H1 (cell line): ENCODE measurements around the gene FASN. TPM values are rescaled to one million over a fixed set of nuclear protein-coding genes. Genes with fewer than 3 reads are reported as not detected.

Experiments used
- CTCF ChIA-PET: fragments of 300-600 bp; sonication (Branson Sonifier 250); formaldehyde crosslinking; loops from one replicate; lab custom pipeline; 2021; ENCODE audit not compliant: partially characterized antibody; lab: Charles Lee
- POLR2A ChIA-PET: fragments of 300-600 bp; sonication (Branson Sonifier 250); formaldehyde crosslinking; loops from one replicate; lab custom pipeline; 2021; ENCODE audit warnings: inconsistent platforms; ENCODE audit not compliant: partially characterized antibody; lab: Charles Lee
- DNase-seq, 2 experiments: peaks; one replicate each; pipeline versions ENCODE4 v3.0.0 to v3.0.0-alpha.2; 2010 to 2022; ENCODE audit warnings: low spot score in 2 of 2, low read depth in 1 of 2, mixed read lengths in 1 of 2
- FAIRE-seq: peaks from 2 replicates; lab custom pipeline; 2011; peaks lifted over from hg19 to GRCh38; lab: Jason Lieb, UNC
- H2AFZ ChIP-seq: 2 replicates; pipeline ENCODE4 v1.8.1; 2012; ENCODE audit warnings: low read length, inconsistent platforms
- H2AK5ac ChIP-seq: 2 replicates; pipeline ENCODE4 v1.6.1; 2013; ENCODE audit warnings: low read depth, low read length
- H2BK120ac ChIP-seq: replicated peaks from 2 replicates; pipeline ENCODE3; 2013; ENCODE audit warnings: low read depth, low read length, inconsistent platforms
- H2BK12ac ChIP-seq: 2 replicates; pipeline ENCODE4 v1.6.1; 2013; ENCODE audit warnings: low read depth, low read length
- H2BK15ac ChIP-seq: 2 replicates; pipeline ENCODE4 v1.6.1; 2013; ENCODE audit warnings: low read length
- H2BK20ac ChIP-seq: 2 replicates; pipeline ENCODE4 v1.6.1; 2013; ENCODE audit warnings: low read length
- H2BK5ac ChIP-seq: 2 replicates; pipeline ENCODE4 v1.6.1; 2013; ENCODE audit warnings: low read depth, low read length
- H3K14ac ChIP-seq: 2 replicates; pipeline ENCODE4 v1.6.1; 2013; ENCODE audit warnings: inconsistent platforms; ENCODE audit not compliant: insufficient read length
- H3K18ac ChIP-seq: 2 replicates; pipeline ENCODE4 v1.6.1; 2013; ENCODE audit warnings: low read length; ENCODE audit errors: extremely low read depth
- H3K23ac ChIP-seq: 2 replicates; pipeline ENCODE4 v1.6.1; 2013; ENCODE audit warnings: inconsistent platforms; ENCODE audit not compliant: insufficient read length
- H3K23me2 ChIP-seq: 2 replicates; pipeline ENCODE4 v1.6.1; 2013; ENCODE audit warnings: low read depth, low read length
- H3K27ac ChIP-seq: 2 replicates; pipeline ENCODE4 v1.6.1; 2011; ENCODE audit warnings: low read depth, low read length, inconsistent platforms
- H3K27me3 ChIP-seq, 4 experiments: replicated peaks in 1 of 4; 1 replicate in 1 of 4; 2 replicates in 3 of 4; pipeline versions ENCODE4 v1.6.1 to v1.8.1; 2011 to 2013; ENCODE audit warnings: low read length in 3 of 4, mild to moderate bottlenecking in 3 of 4, inconsistent platforms in 2 of 4, mixed read lengths in 2 of 4, moderate library complexity in 1 of 4; ENCODE audit not compliant: control insufficient read depth in 3 of 4, insufficient read depth in 3 of 4; ENCODE audit errors: extremely low read depth in 1 of 4
- H3K36me3 ChIP-seq, 4 experiments: 2 replicates each; pipeline versions ENCODE4 v1.6.1 to v1.8.1; 2011 to 2013; ENCODE audit warnings: mild to moderate bottlenecking in 4 of 4, low read length in 3 of 4, moderate library complexity in 2 of 4, control low read depth in 1 of 4, inconsistent platforms in 1 of 4; ENCODE audit not compliant: insufficient read depth in 4 of 4, control insufficient read depth in 2 of 4
- H3K4ac ChIP-seq: replicated peaks from 2 replicates; pipeline ENCODE3; 2013; ENCODE audit warnings: low read length, low read depth, mixed read lengths, inconsistent platforms; ENCODE audit not compliant: insufficient read length
- H3K4me1 ChIP-seq, 4 experiments: replicated peaks in 1 of 4; 1 replicate in 1 of 4; 2 replicates in 3 of 4; pipeline versions ENCODE4 v1.6.1 to v1.8.1; 2011 to 2013; ENCODE audit warnings: low read length in 3 of 4, inconsistent platforms in 2 of 4, mixed read lengths in 1 of 4; ENCODE audit not compliant: insufficient read depth in 4 of 4, control insufficient read depth in 3 of 4
- H3K4me2 ChIP-seq, 2 experiments: 2 replicates each; pipeline versions ENCODE4 v1.6.1 to v1.8.1; 2011 to 2013; ENCODE audit warnings: low read depth in 2 of 2, low read length in 2 of 2, control low read depth in 1 of 2, inconsistent platforms in 1 of 2, mild to moderate bottlenecking in 1 of 2; ENCODE audit not compliant: insufficient read depth in 1 of 2
- H3K4me3 ChIP-seq, 4 experiments: fragments of 200-600, 300-600 bp in 1 of 4; sonication (generic), shearing (Covaris generic), sonication (Bioruptor Twin) in 1 of 4; 2 replicates each; pipeline versions ENCODE4 v1.5.1 to v1.8.1; 2011 to 2016; ENCODE audit warnings: low read length in 4 of 4, low read depth in 3 of 4, control low read depth in 2 of 4, inconsistent platforms in 2 of 4, mild to moderate bottlenecking in 2 of 4, mixed read lengths in 1 of 4, moderate library complexity in 1 of 4; ENCODE audit not compliant: insufficient read depth in 2 of 4; ENCODE audit errors: extremely low read depth in 1 of 4
- H3K56ac ChIP-seq: replicated peaks from 2 replicates; pipeline ENCODE3; 2013; ENCODE audit warnings: low read depth, mild to moderate bottlenecking, mixed read lengths, low read length, inconsistent platforms; ENCODE audit not compliant: insufficient read length
- H3K79me1 ChIP-seq: 2 replicates; pipeline ENCODE4 v1.6.1; 2013; ENCODE audit warnings: low read depth, low read length, control low read depth
- H3K79me2 ChIP-seq, 2 experiments: 2 replicates each; pipeline versions ENCODE4 v1.6.1 to v1.8.1; 2012 to 2013; ENCODE audit warnings: low read length in 2 of 2, mild to moderate bottlenecking in 2 of 2, inconsistent platforms in 1 of 2; ENCODE audit not compliant: insufficient read depth in 2 of 2, control insufficient read depth in 1 of 2
- H3K9ac ChIP-seq, 4 experiments: replicated peaks in 1 of 4; 1 replicate in 1 of 4; 2 replicates in 3 of 4; pipeline versions ENCODE4 v1.6.1 to v1.8.1; 2011 to 2013; ENCODE audit warnings: low read depth in 3 of 4, low read length in 3 of 4, control low read depth in 2 of 4, mild to moderate bottlenecking in 2 of 4, moderate library complexity in 2 of 4, inconsistent platforms in 1 of 4; ENCODE audit errors: extremely low read depth in 1 of 4
- H3K9me3 ChIP-seq, 2 experiments: 2 replicates each; pipeline versions ENCODE4 v1.6.1 to v1.8.1; 2012 to 2013; ENCODE audit warnings: mild to moderate bottlenecking in 2 of 2, moderate library complexity in 2 of 2, control low read depth in 1 of 2, inconsistent platforms in 1 of 2, low read depth in 1 of 2, low read length in 1 of 2, mixed read lengths in 1 of 2; ENCODE audit not compliant: insufficient read depth in 2 of 2
- H4K20me1 ChIP-seq, 2 experiments: replicated peaks in 1 of 2; 2 replicates each; pipeline versions ENCODE3 to v1.8.1; 2011 to 2013; ENCODE audit warnings: inconsistent platforms in 2 of 2, low read length in 2 of 2, mild to moderate bottlenecking in 1 of 2; ENCODE audit not compliant: insufficient read depth in 2 of 2, control insufficient read depth in 1 of 2
- H4K5ac ChIP-seq: 2 replicates; pipeline ENCODE4 v1.6.1; 2013; ENCODE audit warnings: low read length, low read depth, mixed read lengths, inconsistent platforms; ENCODE audit not compliant: insufficient read length
- H4K8ac ChIP-seq: 2 replicates; pipeline ENCODE4 v1.8.0; 2013; ENCODE audit warnings: mild to moderate bottlenecking, moderate library complexity, low read length, inconsistent platforms; ENCODE audit not compliant: insufficient read depth; ENCODE audit errors: extremely low read depth
- H4K91ac ChIP-seq: replicated peaks from 2 replicates; pipeline ENCODE3; 2013; ENCODE audit warnings: low read length, mixed read lengths, inconsistent platforms; ENCODE audit not compliant: insufficient read length
- CBX5 ChIP-seq: fragments of 300-800, 300-1000 bp; sonication (generic); IDR thresholded peaks from 2 replicates; pipeline ENCODE4 v1.7.1; 2016; ENCODE audit warnings: antibody characterized with exemption, low read length, low read depth
- E2F6 ChIP-seq: IDR thresholded peaks from 2 replicates; pipeline ENCODE4 v1.6.1; 2012; ENCODE audit warnings: inconsistent platforms
- EP300 ChIP-seq, 2 experiments: IDR thresholded peaks; 1 replicate in 1 of 2; 2 replicates in 1 of 2; pipeline ENCODE4 v1.6.1; 2011 to 2012; ENCODE audit warnings: low read depth in 2 of 2, low read length in 2 of 2, mild to moderate bottlenecking in 2 of 2, borderline replicate concordance in 1 of 2, inconsistent platforms in 1 of 2, moderate library complexity in 1 of 2
- KDM4A ChIP-seq: IDR thresholded peaks from one replicate; pipeline ENCODE4 v1.7.1; 2012; ENCODE audit warnings: low read depth, mild to moderate bottlenecking, moderate library complexity, low read length, inconsistent platforms; ENCODE audit not compliant: severe bottlenecking
- MAFK ChIP-seq: IDR thresholded peaks from 2 replicates; pipeline ENCODE4 v1.6.1; 2012; ENCODE audit warnings: low read depth, mild to moderate bottlenecking, improper control_type of control experiment, low read length
- MAX ChIP-seq: IDR thresholded peaks from 2 replicates; pipeline ENCODE4 v1.6.1; 2012; ENCODE audit warnings: inconsistent platforms
- SAP30 ChIP-seq: fragments of 300-600 bp; sonication (generic); IDR thresholded peaks from 2 replicates; pipeline ENCODE4 v1.7.1; 2012; ENCODE audit warnings: low read length, moderate library complexity, mild to moderate bottlenecking, inconsistent platforms; ENCODE audit not compliant: insufficient read depth, insufficient replicate concordance
- SP2 ChIP-seq: IDR thresholded peaks from 2 replicates; pipeline ENCODE4 v1.6.1; 2012; ENCODE audit warnings: mild to moderate bottlenecking, low read length, inconsistent platforms
- WGBS, 2 experiments: shearing (Covaris generic) in 1 of 2; methylation state at CpG; one replicate each; pipeline versions ENCODE4 v1.1.6 to v1.1.7; 2013 to 2015; ENCODE audit warnings: low lambda C conversion rate in 2 of 2, mixed read lengths in 2 of 2, inconsistent platforms in 1 of 2, low coverage in 1 of 2, missing lambda C conversion rate in 1 of 2; ENCODE audit not compliant: insufficient replicate concordance in 2 of 2, insufficient coverage in 1 of 2, insufficient read length in 1 of 2; ENCODE audit errors: extremely low coverage in 1 of 2, missing lambda C conversion rate in 1 of 2; 5-methylcytosine and 5-hydroxymethylcytosine counted together
- polyA plus RNA-seq, 7 experiments: library from polyadenylated mRNA; depleted of rRNA in 3 of 7; stranded (reverse) in 5 of 7; unstranded in 2 of 7; fragments of >200 nt in 5 of 7; fragments of 200-250 nt in 2 of 7; gene quantifications; 1 replicate in 5 of 7; 2 replicates in 1 of 7; 4 replicates in 1 of 7; pipeline versions ENCODE4 v1.2.1 to v1.2.3, GENCODE V29; 2011 to 2013; ENCODE audit warnings: missing spikeins in 2 of 7, mixed read lengths in 2 of 7
- total RNA-seq: library from RNA; stranded (reverse); fragmentation: NEBNext Ultra II Directional; extraction: Animal tissue kit (Norgen Biotek cat#: 25700); gene quantifications from 2 replicates; pipeline ENCODE4 v1.2.1, GENCODE V29; 2021

Gene FASN
- total and polyA plus RNA-seq, 2 of the 8 experiments (the other 6 are each of a cell fraction or from before 2014, with no cell fraction given), result 143 to 561 TPM

GRCh38 chr17:82031885-82032627, 66.0 kb downstream of the FASN start:
- H3K23me2 ChIP-seq, result peaks cover 11% of the 10 kb centered on the region; the same call in 1 of the 2 replicates
- FAIRE-seq, result no peak

More at GRCh38 chr17:82031885-82032627, 66.0 kb downstream of the FASN start:
- peaks cover 0 to 2% of the 10 kb centered on the region in 2 experiments; a peak in 1 of 4 replicates for H3K79me2 ChIP-seq
- peak overlapping the region; percentile 79 for H3K56ac ChIP-seq
- CTCF ChIA-PET, result interaction anchor here (0.6 to 1.6 kb wide), 6 partner anchors 10 to 177 kb away, joined by 3 to 7 read pairs (median 3); partner anchors contain the start of genes CENPX and DUS1L
- peak; percentile 60 for TF ChIP-seq SAP30
- no peak for TF ChIP-seq MAFK
- TF ChIP-seq KDM4A, result peak; percentile 73
- no peak for TF ChIP-seq CBX5
- TF ChIP-seq SP2, result no peak
- TF ChIP-seq MAX, result peak; percentile 86
- TF ChIP-seq E2F6, result 0 out of 2 replicates have a peak, but pooled peaks have one; percentile 28
- TF ChIP-seq EP300 (IDR thresholded peaks at IDR 0.05; ENCODE audit: borderline replicate concordance in 1 of 2, low read depth in 2 of 2, low read length in 2 of 2), result no peak
- H3K4me3 ChIP-seq, result peak overlapping the region; percentile 56 to 79 (median 59)
- H2BK20ac ChIP-seq, result no peak overlapping the region
- H3K9me3 ChIP-seq, result no peaks in the 10 kb centered on the region
- WGBS, 2 experiments, result 8% methylated on average over 28 of the region's 59 CpGs; no CpG with 5 or more reads in 1 of the 2 experiments
- no peak overlapping the region for H2AFZ ChIP-seq
- no peak overlapping the region for H2BK15ac ChIP-seq
- no peaks in the 10 kb centered on the region; a peak in 2 of 8 replicates for H3K36me3 ChIP-seq
- peak overlapping the region; percentile 80 for H4K8ac ChIP-seq
- H2BK12ac ChIP-seq, result 0 out of 2 replicates have a peak overlapping the region, but pooled peaks have one; percentile 17
- H2BK5ac ChIP-seq, result 0 out of 2 replicates have a peak overlapping the region, but pooled peaks have one; percentile 44
- H3K14ac ChIP-seq, result no peak overlapping the region
- peak overlapping the region; percentile 80 to 94 for H3K4me2 ChIP-seq
- POLR2A ChIA-PET, result interaction anchor here (0.9 to 4.9 kb wide), 12 partner anchors 9 to 162 kb away, joined by 3 to 38 read pairs (median 10); partner anchors contain the start of genes CENPX, FASN, GPS1 and LRRC45
- H4K5ac ChIP-seq, result peak overlapping the region; percentile 21
- H3K27ac ChIP-seq, result no peak overlapping the region
- peaks cover 3% of the 10 kb centered on the region; the same call in 1 of the 2 replicates for H3K79me1 ChIP-seq
- peak overlapping the region in 3 of 4 experiments; percentile 48 to 69 (median 53); a peak in 4 of 7 replicates for H3K9ac ChIP-seq
- peak overlapping the region; percentile 41; the same call in 1 of the 2 replicates for H2AK5ac ChIP-seq
- no peaks in the 10 kb centered on the region for H3K27me3 ChIP-seq
- H3K4me1 ChIP-seq, result peaks cover 0 to 13% (median 7%) of the 10 kb centered on the region in 4 experiments; a peak in 5 of 7 replicates
- H4K20me1 ChIP-seq, result peaks cover 2 to 19% of the 10 kb centered on the region in 2 experiments
- peak in 1 of 2 experiments; percentile 85 for DNase-seq
- no peak overlapping the region for H3K23ac ChIP-seq
- H4K91ac ChIP-seq, result peak overlapping the region; percentile 89
- H2BK120ac ChIP-seq, result peak overlapping the region; percentile 10
- H3K18ac ChIP-seq, result peak overlapping the region; percentile 71
- peak overlapping the region; percentile 97 for H3K4ac ChIP-seq
